ENCODE measurements around the gene SDC3.
"Not testable (repeated sequence)": the region's sequence is repeated elsewhere in the genome, so short reads cannot be mapped to it uniquely, and the experiment has no call there.

SDC3 gene

GRCh38 chr1:30908696-30909364 lies at the start of gene SDC3:
TSS of gene SDC3 (minus strand) at chr1:30908758. CDS start at chr1:30908586, 172 bp downstream.
- DNase-seq (ENCODE audit: low spot score): no peak

- DNase-seq (ENCODE audit: low spot score): no peak
Measured at GRCh38 chr1:30957560-30958222, 49.1 kb upstream of the SDC3 start.

- no peak for DNase-seq (ENCODE audit: low spot score)
Measured at GRCh38 chr1:30955448-30956015, 47.0 kb upstream of the SDC3 start.

GRCh38 chr1:30953685-30954084 lies 45.1 kb upstream of the SDC3 start:
- DNase-seq (ENCODE audit: low spot score): no peak

- DNase-seq (ENCODE audit: low spot score): peak; percentile 68
Measured at GRCh38 chr1:30952098-30952497, 43.5 kb upstream of the SDC3 start.

GRCh38 chr1:30950700-30951099 lies 42.1 kb upstream of the SDC3 start:
- no peak for DNase-seq (ENCODE audit: low spot score)

- DNase-seq (ENCODE audit: low spot score): no peak
Measured at GRCh38 chr1:30950053-30950452, 41.5 kb upstream of the SDC3 start.

- not testable (repeated sequence) for DNase-seq (ENCODE audit: low spot score)
Measured at GRCh38 chr1:30949487-30949838, 40.9 kb upstream of the SDC3 start.

GRCh38 chr1:30948813-30949486 lies 40.4 kb upstream of the SDC3 start:
- DNase-seq (ENCODE audit: low spot score): not testable (repeated sequence)

- DNase-seq (ENCODE audit: low spot score): no peak
Measured at GRCh38 chr1:30948278-30948677, 39.7 kb upstream of the SDC3 start.

GRCh38 chr1:30947212-30947611 lies 38.7 kb upstream of the SDC3 start:
- DNase-seq (ENCODE audit: low spot score): no peak

- no peak for DNase-seq (ENCODE audit: low spot score)
Measured at GRCh38 chr1:30942326-30942963, 33.9 kb upstream of the SDC3 start.

- DNase-seq (ENCODE audit: low spot score): no peak
Measured at GRCh38 chr1:30940541-30940940, 32.0 kb upstream of the SDC3 start.

- no peak for DNase-seq (ENCODE audit: low spot score)
Measured at GRCh38 chr1:30936541-30937171, 28.1 kb upstream of the SDC3 start.

- not testable (repeated sequence) for DNase-seq (ENCODE audit: low spot score)
Measured at GRCh38 chr1:30935758-30936157, 27.2 kb upstream of the SDC3 start.

GRCh38 chr1:30934613-30935012 lies 26.1 kb upstream of the SDC3 start:
- no peak for DNase-seq (ENCODE audit: low spot score)

- no peak for DNase-seq (ENCODE audit: low spot score)
Measured at GRCh38 chr1:30933874-30934252, 25.3 kb upstream of the SDC3 start.

GRCh38 chr1:30930631-30931173 lies 22.1 kb upstream of the SDC3 start:
- DNase-seq (ENCODE audit: low spot score): no peak

GRCh38 chr1:30929944-30930525 lies 21.5 kb upstream of the SDC3 start:
- no peak for DNase-seq (ENCODE audit: low spot score)

- DNase-seq (ENCODE audit: low spot score): no peak
Measured at GRCh38 chr1:30929135-30929889, 20.8 kb upstream of the SDC3 start.

GRCh38 chr1:30928789-30929134 lies 20.2 kb upstream of the SDC3 start:
- no peak for DNase-seq (ENCODE audit: low spot score)

Measured in globus pallidus (tissue), 1 donor.